Hepatocyte (in vitro differentiated cells): ENCODE results near the gene OGG1. TPM values are rescaled to one million over a fixed set of nuclear protein-coding genes. Genes with fewer than 3 reads are reported as not detected.
A peak's percentile ranks its signal among the peaks of the same experiment; 100 is the strongest.

ENCODE experiments used
- DNase-seq: peaks from one replicate; pipeline ENCODE4 v3.0.0-alpha.2; 2016; ENCODE audit warnings: low spot score
- H2AFZ ChIP-seq: fragments of 200-600 bp; sonication (generic); 2 replicates; pipeline ENCODE4 v1.6.0; 2016; ENCODE audit warnings: antibody characterized with exemption, mild to moderate bottlenecking
- H3K27ac ChIP-seq: fragments of 200-600 bp; sonication (generic); 2 replicates; pipeline ENCODE4 v1.5.1; 2016; ENCODE audit warnings: mild to moderate bottlenecking
- H3K27me3 ChIP-seq: fragments of 200-600 bp; sonication (generic); 2 replicates; pipeline ENCODE4 v1.6.1; 2016
- H3K36me3 ChIP-seq: fragments of 200-600 bp; sonication (generic); replicated peaks from 2 replicates; pipeline ENCODE4 v1.5.1; 2016; ENCODE audit warnings: low read depth; ENCODE audit not compliant: insufficient read depth
- H3K4me1 ChIP-seq: fragments of 200-600 bp; sonication (generic); 2 replicates; pipeline ENCODE4 v1.5.1; 2016; ENCODE audit warnings: mild to moderate bottlenecking, moderate library complexity; ENCODE audit not compliant: insufficient read depth
- H3K4me2 ChIP-seq: fragments of 200-600 bp; sonication (generic); 2 replicates; pipeline ENCODE4 v1.6.0; 2016
- H3K4me3 ChIP-seq: fragments of 200-600 bp; sonication (generic); 2 replicates; pipeline ENCODE4 v1.5.1; 2016; ENCODE audit warnings: mild to moderate bottlenecking
- H3K79me2 ChIP-seq: fragments of 200-600 bp; sonication (generic); 2 replicates; pipeline ENCODE4 v1.6.0; 2017; ENCODE audit warnings: mild to moderate bottlenecking
- H3K9me2 ChIP-seq: fragments of 200-600 bp; sonication (generic); replicated peaks from 2 replicates; pipeline ENCODE4 v1.6.0; 2017; ENCODE audit warnings: mild to moderate bottlenecking; ENCODE audit not compliant: insufficient read depth
- H3K9me3 ChIP-seq: fragments of 200-600 bp; sonication (generic); 2 replicates; pipeline ENCODE4 v1.5.1; 2016; ENCODE audit warnings: low read depth, mild to moderate bottlenecking
- H4K20me1 ChIP-seq: fragments of 200-600 bp; sonication (generic); 2 replicates; pipeline ENCODE4 v1.6.0; 2016; ENCODE audit warnings: mild to moderate bottlenecking; ENCODE audit not compliant: insufficient read depth, poor library complexity, severe bottlenecking
- CTCF ChIP-seq: fragments of 200-600 bp; sonication (generic); IDR thresholded peaks from 2 replicates; pipeline ENCODE4 v1.5.1; 2016; ENCODE audit warnings: antibody characterized with exemption, mild to moderate bottlenecking; ENCODE audit not compliant: poor library complexity
- EZH2 ChIP-seq: fragments of 200-600 bp; sonication (generic); IDR thresholded peaks from 2 replicates; pipeline ENCODE4 v1.6.1; 2016; ENCODE audit warnings: antibody characterized with exemption, mild to moderate bottlenecking, borderline replicate concordance
- EZH2phosphoT487 ChIP-seq: fragments of 200-600 bp; sonication (generic); IDR thresholded peaks from one replicate; pipeline ENCODE4 v1.6.1; 2018; ENCODE audit warnings: antibody characterized with exemption, mild to moderate bottlenecking, low read depth, moderate library complexity; ENCODE audit not compliant: unreplicated experiment, severe bottlenecking
- WGBS: methylation state at CpG from one replicate; pipeline ENCODE4 v1.1.6; 2016; ENCODE audit warnings: low lambda C conversion rate; ENCODE audit errors: missing lambda C conversion rate; 5-methylcytosine and 5-hydroxymethylcytosine counted together
- polyA plus RNA-seq: library from polyadenylated mRNA; unstranded; fragments of >200 nt; fragmentation: Nextera tagmentation; extraction: Ambion mirVana; gene quantifications from 2 replicates; pipeline ENCODE4 v1.2.1, GENCODE V29; 2016
- total RNA-seq: library from RNA; depleted of rRNA; stranded (reverse); fragments of >200 nt; gene quantifications from 2 replicates; pipeline ENCODE4 v1.2.3, GENCODE V29; 2014

OGG1 gene
- total and polyA plus RNA-seq, 2 experiments from 2014 or later, result 34.7 to 43.2 TPM

- no peak for DNase-seq
- Histone ChIP-seq H3K36me3 (no peaks in the 10 kb centered on the region), H3K9me3 (no peaks in the 10 kb centered on the region), H2AFZ (no peak overlapping the region), H3K4me1 (peaks cover 4% of the 10 kb centered on the region), H3K27ac (no peak overlapping the region), H3K27me3 (no peaks in the 10 kb centered on the region), H4K20me1 (peaks cover 6% of the 10 kb centered on the region), H3K4me2 (no peak overlapping the region), H3K4me3 (no peak overlapping the region), H3K9me2 (no peaks in the 10 kb centered on the region), H3K79me2 (peaks cover 11% of the 10 kb centered on the region)
- WGBS, result 86% methylated on average over 2 of the region's 2 CpGs
- TF ChIP-seq CTCF, result no peak
- no peak for TF ChIP-seq EZH2phosphoT487
- no peak for TF ChIP-seq EZH2
These were observed 22.0 kb upstream of the OGG1 start for GRCh38 chr3:9727743-9728142.

GRCh38 chr3:9729419-9729818, 20.3 kb upstream of the OGG1 start:
- no peak for TF ChIP-seq EZH2
- no peak for TF ChIP-seq EZH2phosphoT487
- no peak for TF ChIP-seq CTCF
- Histone ChIP-seq H4K20me1 (peaks cover 15% of the 10 kb centered on the region), H3K27me3 (no peaks in the 10 kb centered on the region), H3K79me2 (peaks cover 27% of the 10 kb centered on the region), H3K9me2 (no peaks in the 10 kb centered on the region), H3K9me3 (no peaks in the 10 kb centered on the region), H3K36me3 (no peaks in the 10 kb centered on the region), H3K27ac (no peak overlapping the region), H2AFZ (no peak overlapping the region), H3K4me1 (peaks cover 12% of the 10 kb centered on the region), H3K4me2 (no peak overlapping the region), H3K4me3 (no peak overlapping the region)
- no peak for DNase-seq
- 90% methylated on average over 10 of the region's 10 CpGs for WGBS

- Histone ChIP-seq H3K79me2 (peaks cover 35% of the 10 kb centered on the region), H3K9me2 (no peaks in the 10 kb centered on the region), H3K36me3 (no peaks in the 10 kb centered on the region), H3K27ac (peak overlapping the region; percentile 64), H3K4me2 (peak overlapping the region; percentile 70), H2AFZ (peak overlapping the region; percentile 55), H3K4me3 (peak overlapping the region; percentile 25), H3K4me1 (peaks cover 12% of the 10 kb centered on the region), H3K27me3 (no peaks in the 10 kb centered on the region), H4K20me1 (peaks cover 15% of the 10 kb centered on the region), H3K9me3 (no peaks in the 10 kb centered on the region)
- DNase-seq, result no peak
- 3% methylated on average over 10 of the region's 17 CpGs for WGBS
- TF ChIP-seq EZH2, result no peak
- no peak for TF ChIP-seq CTCF
- TF ChIP-seq EZH2phosphoT487, result no peak
These were observed 19.0 kb upstream of the OGG1 start for GRCh38 chr3:9730657-9731205.
